Islet of Langerhans (tissue), 1 donor: ENCODE results near the gene DNAH6.

Experiments used
- FAIRE-seq: peaks from one replicate; lab custom pipeline; 2011; peaks lifted over from hg19 to GRCh38; lab: Jason Lieb, UNC

The DNAH6 gene

GRCh38 chr2:84805250-84805958, 289.1 kb downstream of the DNAH6 start:
- no peak for FAIRE-seq

GRCh38 chr2:84807063-84807485, 290.8 kb downstream of the DNAH6 start:
- FAIRE-seq, result no peak

DNA sequence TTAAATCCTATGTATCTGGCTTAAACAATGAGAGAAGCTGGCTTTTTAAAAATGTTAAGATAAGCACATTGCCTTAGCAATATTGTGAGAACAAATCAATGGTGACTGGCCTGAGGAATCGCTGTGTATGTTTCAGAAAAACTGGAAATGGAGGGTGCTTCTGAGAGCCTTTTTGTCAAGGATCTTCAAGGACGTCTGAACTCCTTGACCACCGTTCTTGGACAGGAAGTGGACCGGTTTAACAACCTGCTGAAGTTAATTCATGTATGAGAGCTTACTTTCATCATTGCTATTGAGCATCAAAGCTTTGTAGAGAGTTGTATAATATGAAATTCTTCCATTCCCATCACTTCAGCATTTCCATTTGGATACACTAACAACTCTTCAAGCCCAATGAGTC, 292.0 kb downstream of the DNAH6 start:
- no peak for FAIRE-seq

DNA sequence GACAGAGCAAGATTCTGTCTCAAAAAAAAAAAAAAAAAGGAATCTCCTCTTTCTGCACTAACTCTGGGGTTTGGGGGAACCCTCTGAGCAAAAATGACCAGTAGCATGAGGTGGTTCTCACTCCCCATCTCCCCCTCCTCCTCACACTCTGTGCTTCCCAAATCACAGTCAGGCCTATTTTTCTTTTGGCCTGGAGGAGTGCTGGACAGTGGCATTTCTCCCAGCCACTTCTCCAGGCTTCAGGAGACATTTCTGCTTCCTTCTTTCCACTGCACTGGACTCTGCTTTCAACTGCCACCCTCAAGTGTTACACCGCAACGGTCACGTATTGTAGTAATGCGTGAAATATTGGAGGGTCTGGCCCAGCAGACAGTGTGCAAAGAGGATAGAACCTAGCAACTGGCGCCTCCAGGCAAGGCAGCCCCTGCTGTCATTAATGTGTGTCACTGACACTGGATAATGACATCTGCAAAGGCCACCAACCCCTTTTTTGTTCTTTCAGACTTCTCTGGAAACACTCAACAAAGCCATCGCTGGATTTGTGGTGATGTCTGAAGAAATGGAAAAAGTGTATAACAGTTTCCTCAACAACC, 295.6 kb downstream of the DNAH6 start:
- no peak for FAIRE-seq

- no peak for FAIRE-seq
These were observed 298.8 kb downstream of the DNAH6 start for GRCh38 chr2:84815146-84815545.

DNA sequence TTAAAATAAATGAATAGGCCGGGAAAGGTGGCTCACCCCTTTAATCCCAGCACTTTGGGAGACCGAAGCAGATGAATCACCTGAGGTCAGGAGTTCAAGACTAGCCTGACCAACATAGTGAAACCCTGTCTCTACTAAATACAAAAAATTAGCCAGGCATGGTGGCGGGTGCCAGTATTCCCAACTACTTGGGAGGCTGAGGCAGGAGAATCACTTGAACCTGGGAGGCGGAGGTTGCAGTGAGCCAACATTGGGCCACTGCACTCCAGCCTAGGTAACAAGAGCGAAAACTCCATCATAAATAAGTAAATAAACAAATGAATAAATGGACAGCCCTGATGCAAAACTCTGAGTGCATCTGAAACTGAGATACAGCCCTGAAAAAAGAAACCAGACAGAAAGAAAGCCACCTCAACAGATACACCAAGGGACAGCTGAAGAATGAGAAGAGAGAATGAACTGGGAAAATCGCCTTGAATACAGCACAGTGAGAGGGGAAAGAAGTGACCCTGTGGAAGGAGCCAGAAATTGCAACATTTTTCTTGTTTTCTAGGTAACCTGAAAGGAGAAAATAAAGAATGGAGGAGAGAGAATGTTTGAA, 300.2 kb downstream of the DNAH6 start:
- no peak for FAIRE-seq

DNA sequence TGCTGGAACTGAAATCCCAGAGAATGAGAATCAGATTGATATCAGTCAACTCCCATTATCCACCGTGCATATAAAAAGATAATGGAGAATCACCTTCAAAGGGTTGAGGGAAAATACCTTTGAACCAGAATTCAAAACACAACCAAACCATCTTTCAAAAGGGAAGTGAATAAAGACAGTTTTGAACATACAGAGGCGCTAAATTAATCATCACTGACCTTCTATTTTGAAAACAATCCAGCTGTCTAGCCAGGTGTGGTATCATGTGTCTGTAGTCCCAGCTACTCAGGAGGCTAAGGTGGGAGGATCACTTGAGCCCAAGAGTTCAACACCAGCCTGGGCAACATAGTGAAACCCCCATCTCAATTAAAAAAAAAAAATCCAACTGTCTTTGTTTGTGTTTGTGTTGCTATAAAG, 300.9 kb downstream of the DNAH6 start:
- FAIRE-seq, result no peak

DNA sequence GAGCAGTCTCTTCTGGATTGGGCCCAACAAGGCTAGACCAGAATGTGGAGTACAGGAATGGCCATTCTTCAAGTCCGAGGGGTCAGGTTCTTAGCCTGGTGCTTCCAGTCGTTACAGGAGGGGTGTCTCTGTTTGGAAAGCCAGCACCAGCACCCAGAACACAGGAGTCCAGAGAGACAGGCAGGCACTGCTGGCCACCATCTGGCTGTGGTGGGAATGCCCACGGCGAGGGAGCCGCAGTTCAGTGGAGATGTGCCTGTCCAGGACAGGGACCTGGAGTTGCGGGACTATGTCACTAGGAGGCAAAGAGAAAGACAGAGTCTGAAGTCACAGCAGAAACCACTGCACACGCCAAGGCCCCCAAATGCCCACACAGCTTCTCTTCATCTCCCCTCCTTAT, 305.5 kb downstream of the DNAH6 start:
- no peak for FAIRE-seq

DNA sequence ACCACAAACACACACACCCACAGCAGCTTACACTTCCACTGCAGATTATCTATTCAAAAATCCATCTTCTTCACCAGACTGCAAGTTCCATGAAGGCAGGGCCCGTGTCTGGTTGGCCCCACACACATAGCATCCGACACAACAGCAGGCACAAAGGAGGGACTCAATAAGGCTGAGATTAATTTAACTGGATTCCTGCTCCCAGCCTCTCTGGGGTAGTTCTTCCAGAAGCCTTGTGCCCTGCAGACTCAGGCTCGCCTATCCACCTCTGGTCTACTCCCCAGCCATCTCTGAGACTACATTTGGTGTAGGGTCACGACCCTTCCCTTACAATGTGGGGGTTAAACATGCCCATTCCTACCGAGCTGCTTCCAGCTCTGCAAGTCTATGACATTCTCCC, 306.9 kb downstream of the DNAH6 start:
- FAIRE-seq, result no peak

GRCh38 chr2:84823788-84824187, 307.5 kb downstream of the DNAH6 start:
- no peak for FAIRE-seq

- FAIRE-seq, result no peak
These were observed 311.8 kb downstream of the DNAH6 start for GRCh38 chr2:84827978-84828575.

DNA sequence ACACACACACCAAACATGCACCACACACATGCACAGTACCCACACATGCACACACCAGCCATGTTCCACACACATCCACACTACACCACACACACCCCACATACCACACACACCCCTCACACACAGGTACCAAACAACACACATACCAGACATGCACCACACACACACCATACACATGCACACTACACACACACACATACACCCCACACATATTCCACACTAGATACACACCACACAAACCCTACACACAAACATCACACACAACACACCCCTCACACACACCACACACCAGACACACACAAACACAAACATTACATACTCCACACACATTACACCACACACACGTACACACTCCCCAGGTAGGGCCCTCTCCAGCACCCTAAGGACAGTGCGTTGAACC, 313.4 kb downstream of the DNAH6 start:
- no peak for FAIRE-seq

GRCh38 chr2:84830095-84830494, 313.8 kb downstream of the DNAH6 start:
- FAIRE-seq, result no peak

DNA sequence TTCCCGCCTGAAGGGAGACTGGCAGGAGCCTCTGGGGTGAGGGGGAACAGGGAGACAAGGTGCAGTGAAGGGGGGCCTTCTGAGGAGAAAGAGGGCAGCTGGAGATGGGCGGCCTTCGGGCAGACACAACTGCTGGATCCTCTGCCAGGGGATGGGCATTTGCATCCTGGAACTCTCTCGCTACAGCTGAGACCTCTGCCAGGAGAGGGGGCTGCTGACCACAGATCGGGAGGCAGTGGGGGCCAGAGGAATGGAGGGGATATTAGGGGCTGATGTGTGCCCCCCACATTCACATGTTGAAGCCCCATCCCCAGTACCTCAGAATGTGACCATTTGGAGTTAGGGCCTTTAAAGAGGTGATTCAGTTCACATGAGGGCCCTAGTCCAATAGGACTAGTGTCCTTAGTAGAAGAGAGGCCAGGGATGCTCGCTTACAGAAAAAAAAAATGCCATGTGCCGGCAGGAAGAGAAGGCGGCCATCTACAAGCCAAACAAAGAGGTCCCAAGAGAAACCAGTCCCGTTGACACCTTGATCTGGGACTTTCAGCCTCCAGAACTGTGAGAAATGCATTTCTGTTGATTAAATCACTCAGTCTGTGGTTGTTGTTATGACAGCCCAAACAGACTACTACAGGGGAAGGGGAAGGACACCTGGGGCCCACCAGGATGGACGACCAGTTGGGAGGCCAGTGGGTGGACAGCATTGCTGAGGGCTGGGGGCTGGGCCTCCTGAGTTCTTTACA, 314.6 kb downstream of the DNAH6 start:
- no peak for FAIRE-seq

- FAIRE-seq, result no peak
These were observed 316.6 kb downstream of the DNAH6 start for GRCh38 chr2:84832772-84833461.

- FAIRE-seq, result no peak
These were observed 317.3 kb downstream of the DNAH6 start for GRCh38 chr2:84833481-84834150.

DNA sequence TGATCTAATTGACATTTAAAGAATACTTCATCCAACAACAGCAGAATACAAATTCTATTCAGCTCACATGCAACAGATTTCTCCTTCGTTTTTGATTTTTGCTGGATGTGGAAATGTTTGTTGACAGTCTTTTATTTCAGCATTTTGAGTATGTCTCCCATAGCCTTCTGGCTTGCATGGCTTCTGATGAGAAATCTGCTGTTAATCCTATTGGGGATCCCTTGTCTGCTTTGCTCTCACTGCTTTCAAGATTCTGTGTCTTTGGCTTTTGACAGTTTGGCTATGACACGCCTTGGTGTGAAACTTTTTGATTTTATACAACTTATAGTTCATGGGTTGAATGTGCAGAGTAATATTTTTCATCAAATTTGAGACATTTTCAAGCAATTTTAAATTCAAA, 319.9 kb downstream of the DNAH6 start:
- FAIRE-seq, result no peak

DNA sequence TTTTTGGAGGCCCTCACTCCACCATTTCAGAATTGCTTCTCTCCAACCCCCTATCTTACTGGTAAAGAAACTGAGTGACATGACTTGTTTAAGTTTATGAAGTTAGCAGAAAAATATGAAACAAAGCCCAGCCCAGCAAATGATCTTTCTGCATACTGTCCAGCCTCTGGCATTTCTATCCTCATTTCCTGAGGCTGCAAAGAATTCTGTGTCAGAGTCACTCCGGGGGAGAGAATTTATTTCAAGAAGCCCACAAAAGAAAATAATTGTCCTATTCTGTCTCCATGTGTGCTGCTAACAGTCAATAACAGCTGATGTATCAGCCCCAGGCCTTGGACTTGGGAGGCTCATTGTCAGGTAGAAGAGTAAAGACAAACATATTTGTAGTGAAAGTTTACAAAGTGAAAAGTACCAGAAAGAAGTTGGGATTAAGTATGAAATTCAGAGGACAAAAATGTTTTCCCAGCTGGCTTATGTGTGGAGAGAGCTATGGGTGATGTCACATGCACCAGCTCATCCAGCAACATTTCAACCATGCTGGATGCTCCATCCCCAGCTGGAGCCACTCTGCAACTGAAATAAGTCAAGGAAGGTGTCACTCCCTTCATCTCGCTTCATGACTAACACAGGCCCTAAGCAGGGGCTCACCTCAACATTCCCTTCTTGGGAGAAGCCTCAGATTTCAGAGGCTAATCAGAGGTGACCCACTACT, 322.3 kb downstream of the DNAH6 start:
- no peak for FAIRE-seq

DNA sequence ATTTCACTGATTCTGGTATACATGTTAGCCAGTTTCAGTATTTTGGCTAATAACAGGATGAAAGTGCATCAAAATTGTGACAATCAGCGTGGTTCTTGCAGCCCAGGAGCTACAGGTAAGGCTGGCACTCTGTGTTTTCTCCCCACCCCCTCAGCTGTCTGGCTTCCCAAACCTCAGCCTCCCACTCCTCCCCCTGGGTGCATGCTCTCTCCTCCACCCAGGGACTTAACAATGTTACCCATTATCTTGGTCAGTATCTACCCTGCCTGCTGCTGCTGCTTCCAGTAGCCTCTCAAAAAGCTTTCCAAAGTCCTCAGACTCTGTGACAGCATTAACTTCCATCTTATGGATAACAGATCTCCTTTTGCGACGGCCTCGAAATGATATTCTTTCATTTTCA, 323.6 kb downstream of the DNAH6 start:
- no peak for FAIRE-seq

DNA sequence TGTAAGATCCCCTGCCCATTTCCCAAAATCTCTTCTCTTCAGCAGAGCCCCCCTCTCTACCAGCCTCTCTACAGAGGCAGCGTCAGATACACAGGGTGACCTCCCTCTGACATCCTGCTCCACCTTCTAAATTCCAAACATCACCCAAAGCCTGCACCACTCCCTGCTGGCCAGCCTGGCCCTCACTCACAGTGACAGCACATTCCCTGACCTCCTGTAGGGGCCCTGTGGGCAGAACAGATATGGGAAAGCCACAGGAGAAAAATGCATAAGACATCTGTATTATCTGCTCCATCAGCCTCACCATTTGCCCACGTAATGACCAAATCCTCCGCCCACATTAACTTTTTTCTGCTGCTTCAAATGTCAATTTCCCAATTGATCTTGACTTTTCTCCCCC, 324.0 kb downstream of the DNAH6 start:
- no peak for FAIRE-seq

- FAIRE-seq, result no peak
These were observed 325.3 kb downstream of the DNAH6 start for GRCh38 chr2:84841577-84841976.
